GM04503 (cell line): Measurements from ENCODE around the gene C20orf202.

Experiments used
- DNase-seq: peaks from one replicate; pipeline ENCODE4 v3.0.0-alpha.2; 2012; ENCODE audit warnings: low read depth

The C20orf202 gene

GRCh38 chr20:1202762-1203504 lies at the start of gene C20orf202:
TSS of gene C20orf202 (plus strand) at chr20:1203454. CDS start at chr20:1203586, 132 bp downstream.
- DNase-seq: no peak

- no peak for DNase-seq
Measured at GRCh38 chr20:1154226-1154625, 49.0 kb upstream of the C20orf202 start.

- DNase-seq: no peak
Measured at GRCh38 chr20:1154691-1155090, 48.6 kb upstream of the C20orf202 start.

GRCh38 chr20:1155342-1155741 lies 47.9 kb upstream of the C20orf202 start:
- DNase-seq: no peak

GRCh38 chr20:1160496-1160895 lies 42.8 kb upstream of the C20orf202 start:
- DNase-seq: no peak

GRCh38 chr20:1160991-1161390 lies 42.3 kb upstream of the C20orf202 start:
- DNase-seq: no peak

- DNase-seq: no peak
Measured at GRCh38 chr20:1163105-1163504, 40.1 kb upstream of the C20orf202 start.

- DNase-seq: no peak
Measured at GRCh38 chr20:1163653-1164052, 39.6 kb upstream of the C20orf202 start.

- no peak for DNase-seq
Measured at GRCh38 chr20:1164871-1165270, 38.4 kb upstream of the C20orf202 start.

GRCh38 chr20:1165521-1165920 lies 37.7 kb upstream of the C20orf202 start:
- no peak for DNase-seq

- no peak for DNase-seq
Measured at GRCh38 chr20:1165941-1166340, 37.3 kb upstream of the C20orf202 start.

GRCh38 chr20:1166948-1167720 lies 36.1 kb upstream of the C20orf202 start:
- DNase-seq: no peak

- no peak for DNase-seq
Measured at GRCh38 chr20:1169224-1169623, 34.0 kb upstream of the C20orf202 start.

GRCh38 chr20:1171461-1172093 lies 31.7 kb upstream of the C20orf202 start:
- no peak for DNase-seq

- no peak for DNase-seq
Measured at GRCh38 chr20:1173698-1174097, 29.6 kb upstream of the C20orf202 start.

- DNase-seq: no peak
Measured at GRCh38 chr20:1174787-1175186, 28.5 kb upstream of the C20orf202 start.

- DNase-seq: no peak
Measured at GRCh38 chr20:1177680-1178079, 25.6 kb upstream of the C20orf202 start.

- no peak for DNase-seq
Measured at GRCh38 chr20:1178103-1178502, 25.2 kb upstream of the C20orf202 start.

GRCh38 chr20:1178623-1179022 lies 24.6 kb upstream of the C20orf202 start:
- DNase-seq: no peak

GRCh38 chr20:1180949-1181348 lies 22.3 kb upstream of the C20orf202 start:
- no peak for DNase-seq

- no peak for DNase-seq
Measured at GRCh38 chr20:1182106-1182505, 21.1 kb upstream of the C20orf202 start.

- no peak for DNase-seq
Measured at GRCh38 chr20:1183153-1183552, 20.1 kb upstream of the C20orf202 start.

- DNase-seq: no peak
Measured at GRCh38 chr20:1184260-1184637, 19.0 kb upstream of the C20orf202 start.
